ENCODE data around the gene AGBL1. TPM values are rescaled to one million over a fixed set of nuclear protein-coding genes. Genes with fewer than 3 reads are reported as not detected.

The AGBL1 gene
- total RNA-seq, 1 experiment from 2014 or later, result not detected

DNA sequence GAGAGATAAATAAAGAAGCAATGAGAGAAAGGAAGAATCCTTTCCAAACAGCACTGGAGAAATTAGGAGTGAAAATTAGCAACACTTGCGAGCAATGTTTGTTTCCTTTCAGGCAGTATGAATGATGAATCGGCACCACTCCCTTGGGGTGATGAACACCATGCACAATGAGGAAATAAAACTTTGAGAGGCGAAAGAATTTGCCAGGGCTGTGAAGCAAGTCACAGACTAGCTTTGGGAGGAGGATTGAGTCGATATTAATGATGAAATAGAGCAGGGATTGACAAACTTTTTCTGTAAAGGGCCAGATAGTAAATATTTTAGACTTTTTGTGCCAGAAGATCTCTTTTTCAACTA, 237.7 kb downstream of the AGBL1 start:
- no peak for DNase-seq
- no peaks in the 10 kb centered on the region for H3K23me2 ChIP-seq (ENCODE audit: insufficient read length, low read depth, low read length, poor library complexity, severe bottlenecking)
- no peak overlapping the region for H3T11ph ChIP-seq (ENCODE audit: low read length)
- no peak overlapping the region for H4K91ac ChIP-seq (ENCODE audit: insufficient read length, low read depth, low read length)
- H2AK5ac ChIP-seq (ENCODE audit: insufficient read length, low read length), result no peak overlapping the region
- H3K4me3 Mint-ChIP-seq, result no peak overlapping the region
- H2BK120ac ChIP-seq (ENCODE audit: low read depth, low read length, poor library complexity, severe bottlenecking), result no peak overlapping the region
- H2BK5ac ChIP-seq (ENCODE audit: insufficient read length, low read length), result no peak overlapping the region
- H3K56ac ChIP-seq (ENCODE audit: insufficient read length, low read depth, low read length), result no peak overlapping the region
- H3K36me3 Mint-ChIP-seq (ENCODE audit: insufficient read depth in 1 of 3, low read depth in 3 of 3), result no peaks in the 10 kb centered on the region
- no peaks in the 10 kb centered on the region for H4K20me1 ChIP-seq (ENCODE audit: control insufficient read depth, insufficient read depth, insufficient read length)
- H3K9ac ChIP-seq (ENCODE audit: extremely low read depth, insufficient read length, low read length), result no peak overlapping the region
- no peaks in the 10 kb centered on the region; a peak in 1 of 5 replicates for H3K9me3 Mint-ChIP-seq
- no peaks in the 10 kb centered on the region for H3K4me1 ChIP-seq (ENCODE audit: insufficient read depth, low read length)
- no peak overlapping the region for H2BK12ac ChIP-seq (ENCODE audit: insufficient read length, low read depth, low read length)
- no peak overlapping the region for H3K27ac ChIP-seq (ENCODE audit: insufficient read length, low read depth, low read length)
- no peak overlapping the region for H3K18ac ChIP-seq (ENCODE audit: insufficient read length, low read depth, low read length)
- no peak overlapping the region for H4K8ac ChIP-seq (replicated peaks; ENCODE audit: insufficient read length, low read depth, low read length)
- H3K14ac ChIP-seq (ENCODE audit: insufficient read depth, low read length), result no peak overlapping the region
- no peak overlapping the region for H3K4me2 ChIP-seq (ENCODE audit: insufficient read depth, insufficient read length, low read length)
- no peaks in the 10 kb centered on the region for H3K9me3 ChIP-seq (ENCODE audit: control insufficient read depth, low read depth, low read length)
- H3K79me1 ChIP-seq (ENCODE audit: insufficient read depth, low read depth, low read length, poor library complexity, severe bottlenecking), result no peaks in the 10 kb centered on the region
- WGBS (ENCODE audit: extremely low coverage, insufficient read length, low lambda C conversion rate), result no CpG with 5 or more reads among the region's 4 CpGs
- H2BK15ac ChIP-seq (ENCODE audit: low read depth, low read length), result no peak overlapping the region
- no peaks in the 10 kb centered on the region for H3K27me3 ChIP-seq (ENCODE audit: insufficient read depth, low read length)
- no peak overlapping the region for H3K23ac ChIP-seq (ENCODE audit: insufficient read length, low read depth, low read length)
- H3K79me2 ChIP-seq (ENCODE audit: insufficient read depth, low read length), result no peaks in the 10 kb centered on the region
- H3K27me3 Mint-ChIP-seq (ENCODE audit: low read depth), result no peaks in the 10 kb centered on the region
- no peak overlapping the region for H4K5ac ChIP-seq (ENCODE audit: insufficient read length, low read depth, low read length)
- H3K4ac ChIP-seq (ENCODE audit: low read depth, low read length), result no peak overlapping the region
- TF ChIP-seq, protein P1, sequence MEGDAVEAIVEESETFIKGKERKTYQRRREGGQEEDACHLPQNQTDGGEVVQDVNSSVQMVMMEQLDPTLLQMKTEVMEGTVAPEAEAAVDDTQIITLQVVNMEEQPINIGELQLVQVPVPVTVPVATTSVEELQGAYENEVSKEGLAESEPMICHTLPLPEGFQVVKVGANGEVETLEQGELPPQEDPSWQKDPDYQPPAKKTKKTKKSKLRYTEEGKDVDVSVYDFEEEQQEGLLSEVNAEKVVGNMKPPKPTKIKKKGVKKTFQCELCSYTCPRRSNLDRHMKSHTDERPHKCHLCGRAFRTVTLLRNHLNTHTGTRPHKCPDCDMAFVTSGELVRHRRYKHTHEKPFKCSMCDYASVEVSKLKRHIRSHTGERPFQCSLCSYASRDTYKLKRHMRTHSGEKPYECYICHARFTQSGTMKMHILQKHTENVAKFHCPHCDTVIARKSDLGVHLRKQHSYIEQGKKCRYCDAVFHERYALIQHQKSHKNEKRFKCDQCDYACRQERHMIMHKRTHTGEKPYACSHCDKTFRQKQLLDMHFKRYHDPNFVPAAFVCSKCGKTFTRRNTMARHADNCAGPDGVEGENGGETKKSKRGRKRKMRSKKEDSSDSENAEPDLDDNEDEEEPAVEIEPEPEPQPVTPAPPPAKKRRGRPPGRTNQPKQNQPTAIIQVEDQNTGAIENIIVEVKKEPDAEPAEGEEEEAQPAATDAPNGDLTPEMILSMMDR (conservative IDR thresholded peaks at IDR 0.05), result no peak
- peaks cover 7 to 12% of the 10 kb centered on the region in 2 experiments for H3K4me1 Mint-ChIP-seq
- H2AFZ ChIP-seq (ENCODE audit: low read length), result no peak overlapping the region
- no peak overlapping the region for H2BK20ac ChIP-seq (ENCODE audit: low read depth, low read length, poor library complexity, severe bottlenecking)
- no peak overlapping the region for H3K27ac Mint-ChIP-seq

Data from H9 (cell line).